DMS79 treated with DMSO at 0.1 percent for 48 hours (cell line): Measurements from ENCODE around the gene LGALS3.

Experiments
- DNase-seq: peaks from one replicate; lab custom pipeline; 2025; lab: John Stamatoyannopoulos, UW

The LGALS3 gene

DNA sequence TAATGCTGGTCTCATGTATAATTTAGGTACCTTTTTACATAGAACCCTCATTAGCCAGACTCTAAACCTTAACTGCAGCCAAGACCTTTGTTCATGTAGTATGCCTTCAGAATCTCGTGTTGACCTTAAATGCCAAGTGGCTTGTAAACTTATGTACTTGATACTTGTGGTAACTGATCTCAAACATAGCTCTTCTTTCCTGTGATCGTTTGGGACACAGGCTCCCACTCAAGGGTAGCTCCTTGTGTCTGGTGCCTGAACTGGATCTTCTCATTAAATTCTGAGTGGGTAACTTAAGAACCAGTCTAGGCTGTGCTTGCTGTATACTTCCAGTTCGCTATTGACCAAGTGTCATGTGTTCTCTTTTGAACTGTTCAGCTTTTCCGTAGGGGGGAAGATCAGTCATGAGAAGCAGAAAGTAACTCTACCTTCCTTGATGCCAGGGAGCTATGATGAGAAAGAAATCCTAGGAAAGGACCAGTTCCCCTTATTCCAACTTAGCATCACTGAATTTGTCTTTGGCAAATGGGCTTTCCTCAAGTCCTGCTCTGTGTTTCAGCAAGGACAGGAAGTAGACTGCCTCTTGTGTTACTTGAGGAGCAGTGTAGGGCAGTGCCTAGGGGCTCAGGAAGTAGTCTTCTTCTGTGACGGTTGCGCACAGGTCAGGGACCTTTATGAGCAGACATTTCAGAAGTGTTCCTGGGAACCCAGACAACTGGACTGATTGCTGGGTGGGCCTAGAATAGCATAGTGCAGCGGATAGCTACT is 2.5 kb downstream of the LGALS3 start:
- peak; percentile 71 for DNase-seq

DNA sequence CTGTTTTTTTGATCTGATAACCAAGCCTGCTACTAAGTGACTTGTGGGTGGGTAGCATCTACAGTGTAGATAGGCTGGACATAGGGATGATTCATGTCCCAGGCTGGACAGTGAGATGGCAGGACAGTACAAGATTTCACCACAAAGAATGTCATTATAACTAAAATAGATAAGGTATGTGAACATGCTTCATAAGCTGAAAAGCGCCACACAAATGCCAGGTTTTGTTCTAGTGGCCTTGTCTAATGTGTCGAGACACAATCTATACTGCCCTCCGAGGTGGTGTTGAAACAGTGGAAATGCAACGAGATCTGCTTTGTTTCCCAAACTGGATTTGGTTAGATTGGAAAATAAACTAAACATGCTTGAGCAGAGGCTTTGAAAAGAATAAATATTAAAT is 4.4 kb downstream of the LGALS3 start:
- no peak for DNase-seq

DNA sequence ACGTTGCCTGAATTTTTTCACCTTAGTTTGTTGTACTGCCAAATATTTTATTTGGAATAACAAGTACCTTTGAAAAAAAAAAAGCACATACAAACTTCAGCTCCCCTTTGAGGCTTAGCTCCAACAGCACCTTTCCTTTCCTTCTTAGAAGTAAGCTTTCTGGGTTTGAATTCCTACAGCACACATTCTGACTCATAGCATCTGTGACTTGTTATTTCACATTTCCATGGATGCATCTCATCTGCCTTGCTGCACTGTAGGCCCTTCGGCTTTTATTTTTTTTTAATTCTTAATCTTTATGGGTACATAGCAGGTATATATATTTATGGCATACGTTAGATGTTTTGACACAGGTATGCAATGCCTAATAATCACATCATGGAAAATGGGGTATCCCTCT is 7.2 kb downstream of the LGALS3 start:
- no peak for DNase-seq

DNA sequence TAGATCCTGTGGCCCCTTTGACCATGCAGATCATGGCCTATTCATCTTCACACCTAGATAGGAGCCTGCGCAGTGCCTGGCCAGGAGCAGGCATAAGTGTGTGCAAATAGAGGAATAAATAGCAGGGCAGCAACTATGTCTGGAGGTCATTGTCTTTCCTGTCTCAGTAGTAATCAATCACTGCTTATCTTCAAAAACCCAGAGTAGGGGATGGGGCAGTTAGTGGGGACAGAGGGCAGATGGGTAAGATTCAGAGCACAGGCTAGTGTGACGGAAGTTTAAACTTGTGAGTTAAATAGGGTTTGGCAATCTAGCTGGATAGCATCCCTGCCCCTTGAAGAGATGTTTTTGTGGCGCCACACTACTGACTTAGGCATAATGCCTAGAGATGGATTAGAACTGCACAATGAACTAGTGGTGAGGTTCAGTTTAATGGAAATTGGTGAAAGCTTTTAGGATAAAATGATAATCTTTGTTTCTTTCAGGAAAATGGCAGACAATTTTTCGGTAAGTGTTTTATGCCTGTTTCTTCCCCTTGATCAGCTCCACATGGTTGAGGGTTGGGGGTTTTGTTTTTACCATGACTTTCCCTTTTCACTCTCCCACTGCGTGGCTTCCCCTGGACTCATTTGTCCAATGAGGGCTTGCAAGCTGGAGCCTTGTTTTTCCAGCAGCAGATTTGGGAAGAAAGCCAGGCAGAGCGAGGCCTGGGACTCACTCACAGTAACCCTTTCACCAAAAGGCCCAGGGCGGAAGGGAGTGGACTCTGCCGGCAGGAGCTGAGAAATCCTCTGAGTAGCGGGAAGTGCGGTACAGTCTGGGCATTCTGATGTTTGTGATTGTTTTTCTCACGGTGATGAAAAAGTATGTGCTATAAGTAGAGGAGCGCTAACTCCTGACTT is 8.1 kb downstream of the LGALS3 start:
- no peak for DNase-seq

- DNase-seq = no peak
Observed at GRCh38 chr14:55138091-55138490, 9.0 kb downstream of the LGALS3 start.

DNA sequence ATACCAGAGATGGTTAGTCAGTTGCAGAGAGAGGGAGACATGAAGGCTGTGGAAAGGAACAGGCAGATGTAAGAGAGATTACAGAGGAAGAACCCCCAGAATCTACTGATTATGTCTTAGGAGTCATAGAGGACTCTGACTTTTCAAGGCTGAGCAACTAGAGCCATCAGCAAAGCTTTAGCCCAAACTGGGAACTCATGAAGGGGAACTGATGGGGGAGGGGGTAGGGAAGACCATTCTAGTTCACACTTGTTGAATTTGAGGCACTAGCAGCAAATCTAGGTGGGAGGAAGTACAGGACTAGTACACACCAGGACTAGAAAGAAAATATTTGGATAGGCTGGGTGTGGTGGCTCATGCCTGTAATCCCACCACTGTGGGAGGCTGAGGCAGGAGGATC is 10.1 kb downstream of the LGALS3 start:
- DNase-seq = no peak

GRCh38 chr14:55139696-55140509 is 10.9 kb downstream of the LGALS3 start:
- DNase-seq = no peak

DNA sequence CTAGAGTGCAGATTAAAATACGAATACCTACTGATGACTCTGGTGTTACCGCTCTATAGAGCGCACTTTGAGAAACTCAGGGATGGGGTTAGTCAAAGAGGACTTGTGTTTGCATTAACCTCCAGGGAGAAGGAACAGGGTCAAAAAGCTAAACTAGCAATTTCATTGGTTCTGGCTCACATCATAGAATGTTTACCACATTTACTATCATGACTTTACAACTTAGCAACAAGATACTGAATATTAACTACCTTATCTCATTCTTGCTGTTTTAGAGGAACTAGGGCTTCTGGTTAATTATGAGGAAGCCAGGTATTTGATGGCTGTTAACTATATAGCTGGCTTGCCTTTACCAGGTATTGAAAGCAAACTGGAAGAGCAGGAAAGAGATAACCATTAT is 12.8 kb downstream of the LGALS3 start:
- no peak for DNase-seq

DNA sequence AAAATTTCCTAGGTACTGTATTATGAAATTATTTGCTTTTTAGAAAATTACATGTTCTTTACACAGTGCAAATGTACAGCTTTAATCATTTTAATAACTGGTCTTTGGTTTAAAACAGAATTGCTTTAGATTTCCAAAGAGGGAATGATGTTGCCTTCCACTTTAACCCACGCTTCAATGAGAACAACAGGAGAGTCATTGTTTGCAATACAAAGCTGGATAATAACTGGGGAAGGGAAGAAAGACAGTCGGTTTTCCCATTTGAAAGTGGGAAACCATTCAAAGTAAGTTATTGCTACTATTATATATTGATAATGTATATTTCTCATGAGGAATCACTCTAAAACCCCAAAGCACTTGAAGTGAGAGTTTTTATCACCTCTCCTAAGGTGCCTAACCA is 13.4 kb downstream of the LGALS3 start:
- DNase-seq = no peak

- DNase-seq = no peak
Observed at GRCh38 chr14:55146425-55146824, 17.4 kb downstream of the LGALS3 start.

- DNase-seq = no peak
Observed at GRCh38 chr14:55151601-55152000, 22.5 kb downstream of the LGALS3 start.

- no peak for DNase-seq
Observed at GRCh38 chr14:55152052-55152753, 23.2 kb downstream of the LGALS3 start.

- DNase-seq = no peak
Observed at GRCh38 chr14:55153951-55154350, 24.9 kb downstream of the LGALS3 start.

DNA sequence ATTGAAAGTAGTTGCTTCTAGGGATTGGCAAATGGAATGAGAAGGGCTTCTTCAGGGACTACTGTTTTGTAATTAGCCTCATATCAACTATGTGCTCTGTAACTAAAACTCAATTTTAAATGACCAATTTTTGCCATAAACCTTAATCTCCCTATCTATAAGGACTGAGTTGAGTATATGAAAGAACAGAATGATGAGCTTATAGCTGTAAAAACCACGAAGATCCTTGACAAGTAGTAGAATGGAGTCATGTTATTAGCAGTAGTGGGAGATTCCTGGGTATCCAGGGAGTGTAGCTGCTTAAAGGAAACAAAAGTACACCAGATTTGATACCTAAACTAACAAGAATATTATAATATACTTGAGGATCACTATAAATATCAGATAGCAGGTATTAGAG is 28.0 kb downstream of the LGALS3 start:
- no peak for DNase-seq

- no peak for DNase-seq
Observed at GRCh38 chr14:55158412-55158811, 29.4 kb downstream of the LGALS3 start.

- peak; percentile 63 for DNase-seq
Observed at GRCh38 chr14:55160989-55161388, 31.9 kb downstream of the LGALS3 start.

DNA sequence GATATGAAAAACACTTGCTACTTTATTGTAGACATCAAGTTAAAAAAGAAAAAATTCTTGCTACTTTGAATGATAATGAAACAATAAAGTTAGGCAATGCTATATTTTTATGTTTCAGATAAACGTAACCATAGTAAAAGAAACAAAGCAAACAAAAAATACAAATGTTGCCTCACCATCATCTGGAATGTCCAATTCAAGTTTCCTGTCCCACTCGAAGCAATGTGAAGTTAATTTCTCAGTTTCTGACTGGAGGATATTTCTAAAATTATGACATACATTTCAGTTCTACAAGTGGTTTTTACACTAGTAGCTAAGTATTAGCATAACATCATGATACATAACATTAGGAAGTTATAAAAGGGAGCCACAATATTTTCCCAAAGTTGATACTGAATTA is 41.5 kb downstream of the LGALS3 start:
- DNase-seq = no peak

DNA sequence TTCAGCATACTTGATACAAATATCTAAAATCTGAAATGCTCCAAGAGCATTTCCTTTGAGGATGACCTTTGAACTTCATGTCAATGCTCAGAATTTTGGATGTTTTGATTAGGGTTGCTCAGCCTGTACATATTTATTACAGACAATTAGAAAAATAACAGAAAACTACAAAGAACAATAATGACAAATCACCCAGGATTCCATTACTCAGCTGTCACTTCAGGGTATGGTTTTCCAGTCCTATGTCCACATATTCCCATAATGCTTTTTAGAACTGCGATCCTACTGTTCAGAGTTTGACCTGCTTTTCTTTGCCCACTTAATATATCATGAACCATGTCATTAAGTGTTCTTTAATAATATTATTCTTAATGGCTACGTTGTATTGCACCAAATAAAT is 51.0 kb downstream of the LGALS3 start:
- no peak for DNase-seq

DNA sequence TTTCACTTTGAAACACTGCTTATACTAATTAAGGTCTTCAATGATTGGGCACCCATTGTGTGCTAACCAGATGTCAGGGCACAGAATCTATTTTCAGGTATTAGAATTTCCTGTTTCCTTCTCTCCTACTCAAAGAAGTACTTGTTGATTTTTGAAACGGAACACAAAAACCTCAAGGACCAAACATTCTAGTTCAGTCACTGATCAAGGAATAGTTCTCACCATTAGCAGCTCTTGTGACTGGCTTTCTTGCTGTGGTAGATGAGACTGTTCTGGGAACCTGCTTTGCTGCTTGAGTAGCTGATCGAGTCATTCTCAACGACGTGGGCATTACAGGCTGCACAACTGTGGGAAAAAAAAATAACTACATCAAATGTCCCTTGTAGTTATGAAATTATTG is 51.4 kb downstream of the LGALS3 start:
- DNase-seq = peak; percentile 86

- no peak for DNase-seq
Observed at GRCh38 chr14:55188686-55189295, 59.7 kb downstream of the LGALS3 start.

- peak; percentile 76 for DNase-seq
Observed at GRCh38 chr14:55190906-55191202, 61.8 kb downstream of the LGALS3 start.
